ENCODE measurements around the gene MME.

MME gene

GRCh38 chr3:155097009-155097349 lies 16.9 kb downstream of the MME start:
- Histone ChIP-seq H3K4me2 (no peak overlapping the region), H3K27ac (no peak overlapping the region), H3K9ac (no peak overlapping the region), H3K27me3 (ENCODE audit: insufficient read depth, low read depth) (no peaks in the 10 kb centered on the region), H3K36me3 (ENCODE audit: insufficient read depth) (no peaks in the 10 kb centered on the region), H4K20me1 (ENCODE audit: insufficient read depth) (no peaks in the 10 kb centered on the region), H3K4me1 (ENCODE audit: low read depth, poor library complexity, severe bottlenecking) (peaks cover 30% of the 10 kb centered on the region), H3K79me2 (ENCODE audit: insufficient read depth, low read depth) (no peaks in the 10 kb centered on the region), H2AFZ (ENCODE audit: low read depth) (no peak overlapping the region), H3K4me3 (IDR thresholded peaks at IDR 0.05; ENCODE audit: insufficient read depth, low read depth, low read length) (no peak overlapping the region)
- TF ChIP-seq, protein P1, sequence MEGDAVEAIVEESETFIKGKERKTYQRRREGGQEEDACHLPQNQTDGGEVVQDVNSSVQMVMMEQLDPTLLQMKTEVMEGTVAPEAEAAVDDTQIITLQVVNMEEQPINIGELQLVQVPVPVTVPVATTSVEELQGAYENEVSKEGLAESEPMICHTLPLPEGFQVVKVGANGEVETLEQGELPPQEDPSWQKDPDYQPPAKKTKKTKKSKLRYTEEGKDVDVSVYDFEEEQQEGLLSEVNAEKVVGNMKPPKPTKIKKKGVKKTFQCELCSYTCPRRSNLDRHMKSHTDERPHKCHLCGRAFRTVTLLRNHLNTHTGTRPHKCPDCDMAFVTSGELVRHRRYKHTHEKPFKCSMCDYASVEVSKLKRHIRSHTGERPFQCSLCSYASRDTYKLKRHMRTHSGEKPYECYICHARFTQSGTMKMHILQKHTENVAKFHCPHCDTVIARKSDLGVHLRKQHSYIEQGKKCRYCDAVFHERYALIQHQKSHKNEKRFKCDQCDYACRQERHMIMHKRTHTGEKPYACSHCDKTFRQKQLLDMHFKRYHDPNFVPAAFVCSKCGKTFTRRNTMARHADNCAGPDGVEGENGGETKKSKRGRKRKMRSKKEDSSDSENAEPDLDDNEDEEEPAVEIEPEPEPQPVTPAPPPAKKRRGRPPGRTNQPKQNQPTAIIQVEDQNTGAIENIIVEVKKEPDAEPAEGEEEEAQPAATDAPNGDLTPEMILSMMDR (conservative IDR thresholded peaks at IDR 0.05; ENCODE audit: low read depth, low read length): no peak

GRCh38 chr3:155101398-155101797 lies 21.3 kb downstream of the MME start:
- no peak overlapping the region for H2AFZ ChIP-seq (ENCODE audit: low read depth)
- no peak overlapping the region for H3K9ac ChIP-seq
- H3K79me2 ChIP-seq (ENCODE audit: insufficient read depth, low read depth): no peaks in the 10 kb centered on the region
- no peak overlapping the region for H3K27ac ChIP-seq
- no peaks in the 10 kb centered on the region for H4K20me1 ChIP-seq (ENCODE audit: insufficient read depth)
- no peak overlapping the region for H3K4me2 ChIP-seq
- no peaks in the 10 kb centered on the region for H3K36me3 ChIP-seq (ENCODE audit: insufficient read depth)
- no peak overlapping the region for H3K4me3 ChIP-seq (IDR thresholded peaks at IDR 0.05; ENCODE audit: insufficient read depth, low read depth, low read length)
- no peaks in the 10 kb centered on the region for H3K4me1 ChIP-seq (ENCODE audit: low read depth, poor library complexity, severe bottlenecking)
- H3K27me3 ChIP-seq (ENCODE audit: insufficient read depth, low read depth): no peaks in the 10 kb centered on the region
- TF ChIP-seq, protein P1 (conservative IDR thresholded peaks at IDR 0.05; ENCODE audit: low read depth, low read length): no peak

DNA sequence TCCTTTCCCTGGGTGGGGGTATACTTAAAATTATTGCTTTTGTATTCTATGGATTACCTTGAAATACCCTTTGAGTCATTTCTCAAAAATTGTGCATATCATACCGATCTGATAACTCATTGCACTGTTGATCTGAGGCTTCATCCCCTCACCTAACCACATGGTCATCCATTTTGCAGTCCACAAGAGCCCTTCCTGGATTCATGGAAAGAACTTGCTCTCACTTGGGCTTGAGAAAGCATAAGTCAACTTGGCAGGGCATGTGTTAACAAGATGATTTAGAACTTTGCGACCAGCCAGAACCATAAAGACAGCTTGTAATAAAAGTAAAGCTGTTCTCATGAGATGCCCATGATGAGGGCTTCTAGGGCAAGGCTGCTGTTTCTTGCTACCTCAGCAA lies 22.2 kb downstream of the MME start:
- Histone ChIP-seq H3K4me3 (IDR thresholded peaks at IDR 0.05; ENCODE audit: insufficient read depth, low read depth, low read length) (no peak overlapping the region), H3K4me2 (no peak overlapping the region), H3K27ac (no peak overlapping the region), H3K4me1 (ENCODE audit: low read depth, poor library complexity, severe bottlenecking) (no peaks in the 10 kb centered on the region), H3K36me3 (ENCODE audit: insufficient read depth) (no peaks in the 10 kb centered on the region), H3K9ac (no peak overlapping the region), H2AFZ (ENCODE audit: low read depth) (no peak overlapping the region), H4K20me1 (ENCODE audit: insufficient read depth) (no peaks in the 10 kb centered on the region), H3K79me2 (ENCODE audit: insufficient read depth, low read depth) (no peaks in the 10 kb centered on the region), H3K27me3 (ENCODE audit: insufficient read depth, low read depth) (no peaks in the 10 kb centered on the region)
- TF ChIP-seq, protein P1 (conservative IDR thresholded peaks at IDR 0.05; ENCODE audit: low read depth, low read length): no peak

DNA sequence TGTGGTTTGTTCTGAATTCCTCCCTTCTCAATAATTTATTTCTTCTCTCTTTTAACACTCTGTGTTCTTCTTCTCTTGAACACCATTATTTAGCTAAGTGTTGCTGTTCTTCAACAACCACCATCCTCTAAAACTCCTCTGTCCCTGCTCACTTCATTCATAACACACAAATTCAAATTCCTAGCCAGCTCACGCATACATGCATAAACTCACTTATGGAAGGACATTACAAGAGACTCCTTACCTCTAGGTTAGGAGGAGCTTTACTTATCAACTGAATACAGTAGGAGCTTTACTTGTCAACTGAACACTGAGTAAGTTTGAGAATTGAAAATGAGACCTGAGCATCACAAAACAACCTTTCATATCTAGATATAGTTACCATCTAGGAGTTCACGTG lies 23.6 kb downstream of the MME start:
- no peaks in the 10 kb centered on the region for H4K20me1 ChIP-seq (ENCODE audit: insufficient read depth)
- H3K27me3 ChIP-seq (ENCODE audit: insufficient read depth, low read depth): no peaks in the 10 kb centered on the region
- H2AFZ ChIP-seq (ENCODE audit: low read depth): no peak overlapping the region
- no peak overlapping the region for H3K4me3 ChIP-seq (IDR thresholded peaks at IDR 0.05; ENCODE audit: insufficient read depth, low read depth, low read length)
- H3K79me2 ChIP-seq (ENCODE audit: insufficient read depth, low read depth): no peaks in the 10 kb centered on the region
- no peaks in the 10 kb centered on the region for H3K36me3 ChIP-seq (ENCODE audit: insufficient read depth)
- TF ChIP-seq, protein P1 (conservative IDR thresholded peaks at IDR 0.05; ENCODE audit: low read depth, low read length): no peak
- no peak overlapping the region for H3K4me2 ChIP-seq
- no peak overlapping the region for H3K9ac ChIP-seq
- H3K4me1 ChIP-seq (ENCODE audit: low read depth, poor library complexity, severe bottlenecking): no peaks in the 10 kb centered on the region
- H3K27ac ChIP-seq: no peak overlapping the region

DNA sequence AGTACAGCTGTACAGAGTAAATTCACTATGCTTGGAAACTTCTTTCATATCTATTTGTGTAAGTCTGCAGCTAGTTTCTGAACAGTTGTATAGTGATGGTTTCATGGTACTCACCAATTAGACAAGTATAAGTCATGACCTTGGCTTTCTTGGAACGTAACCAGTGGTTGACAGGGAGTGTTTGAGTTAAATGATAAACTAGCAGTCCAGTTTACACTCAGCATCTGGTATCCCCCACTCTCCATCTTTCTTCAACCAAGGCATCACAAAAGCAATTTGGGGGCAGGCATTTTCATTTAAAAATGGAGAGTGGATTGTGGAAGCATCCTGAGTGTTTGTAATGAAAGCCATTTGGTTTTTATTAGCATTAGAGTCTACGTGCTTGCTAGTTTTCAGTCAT lies 26.0 kb downstream of the MME start:
- Histone ChIP-seq H2AFZ (ENCODE audit: low read depth) (no peak overlapping the region), H3K27me3 (ENCODE audit: insufficient read depth, low read depth) (no peaks in the 10 kb centered on the region), H3K4me3 (IDR thresholded peaks at IDR 0.05; ENCODE audit: insufficient read depth, low read depth, low read length) (no peak overlapping the region), H3K4me1 (ENCODE audit: low read depth, poor library complexity, severe bottlenecking) (no peaks in the 10 kb centered on the region), H3K36me3 (ENCODE audit: insufficient read depth) (no peaks in the 10 kb centered on the region), H3K27ac (no peak overlapping the region), H3K79me2 (ENCODE audit: insufficient read depth, low read depth) (no peaks in the 10 kb centered on the region), H3K4me2 (no peak overlapping the region), H3K9ac (no peak overlapping the region), H4K20me1 (ENCODE audit: insufficient read depth) (no peaks in the 10 kb centered on the region)
- TF ChIP-seq, protein P1 (conservative IDR thresholded peaks at IDR 0.05; ENCODE audit: low read depth, low read length): no peak

Data from KMS-11 (cell line).